Nephron (organoid): ENCODE data around the gene PTGES2.

ENCODE experiments used
- H3K27ac Mint-ChIP-seq, 3 experiments: 2 replicates each; pipeline ENCODE4 v1.8.0; 2020; ENCODE audit warnings: mixed read lengths in 3 of 3, mild to moderate bottlenecking in 2 of 3, moderate library complexity in 1 of 3
- H3K27me3 Mint-ChIP-seq: 2 replicates; pipeline ENCODE4 v1.8.0; 2021; ENCODE audit warnings: low read depth, mild to moderate bottlenecking, moderate library complexity, mixed read lengths
- H3K36me3 Mint-ChIP-seq: 2 replicates; pipeline ENCODE4 v1.8.0; 2020; ENCODE audit warnings: low read depth, mixed read lengths
- H3K4me1 Mint-ChIP-seq: 2 replicates; pipeline ENCODE4 v1.8.0; 2020; ENCODE audit warnings: mixed read lengths
- H3K4me3 Mint-ChIP-seq, 3 experiments: 2 replicates each; pipeline ENCODE4 v1.8.0; 2020; ENCODE audit warnings: mild to moderate bottlenecking in 3 of 3, mixed read lengths in 3 of 3, moderate library complexity in 2 of 3
- H3K9me3 Mint-ChIP-seq: 2 replicates; pipeline ENCODE4 v1.8.0; 2020; ENCODE audit warnings: mixed read lengths
- CTCF ChIP-seq, 3 experiments: fragments of 200-600 bp; sonication (generic); IDR thresholded peaks; one replicate each; pipeline ENCODE4 v1.5.0; 2021; ENCODE audit warnings: antibody characterized with exemption in 3 of 3; ENCODE audit not compliant: unreplicated experiment in 3 of 3

Gene PTGES2

GRCh38 chr9:128163027-128163515 is 35.5 kb upstream of the PTGES2 start:
- TF ChIP-seq CTCF (IDR thresholded peaks at IDR 0.05; ENCODE audit: unreplicated experiment in 3 of 3): no peak
- no peak overlapping the region for H3K4me3 Mint-ChIP-seq
- H3K27ac Mint-ChIP-seq: no peak overlapping the region
- H3K4me1 Mint-ChIP-seq: peaks cover 4% of the 10 kb centered on the region
- H3K27me3 Mint-ChIP-seq: no peaks in the 10 kb centered on the region
- H3K36me3 Mint-ChIP-seq: peaks cover 37% of the 10 kb centered on the region
- H3K9me3 Mint-ChIP-seq: no peaks in the 10 kb centered on the region

GRCh38 chr9:128162215-128163026 is 34.9 kb upstream of the PTGES2 start:
- Mint-ChIP-seq H3K27me3 (no peaks in the 10 kb centered on the region), H3K27ac (no peak overlapping the region), H3K4me1 (peaks cover 4% of the 10 kb centered on the region), H3K4me3 (peak overlapping the region; percentile 64 to 87 (median 84)), H3K9me3 (no peaks in the 10 kb centered on the region), H3K36me3 (peaks cover 32% of the 10 kb centered on the region)
- TF ChIP-seq CTCF (IDR thresholded peaks at IDR 0.05; ENCODE audit: unreplicated experiment in 3 of 3): no peak

GRCh38 chr9:128161215-128161902 is 33.8 kb upstream of the PTGES2 start:
- peaks cover 24% of the 10 kb centered on the region for H3K36me3 Mint-ChIP-seq
- no peaks in the 10 kb centered on the region for H3K27me3 Mint-ChIP-seq
- TF ChIP-seq CTCF (IDR thresholded peaks at IDR 0.05; ENCODE audit: unreplicated experiment in 3 of 3): no peak
- peak overlapping the region in 2 of 3 experiments; percentile 5 to 23 for H3K27ac Mint-ChIP-seq
- peak overlapping the region; percentile 78 to 87 (median 84) for H3K4me3 Mint-ChIP-seq
- no peaks in the 10 kb centered on the region for H3K9me3 Mint-ChIP-seq
- peaks cover 4% of the 10 kb centered on the region for H3K4me1 Mint-ChIP-seq

GRCh38 chr9:128160603-128160987 is 33.1 kb upstream of the PTGES2 start:
- H3K9me3 Mint-ChIP-seq: no peaks in the 10 kb centered on the region
- H3K4me3 Mint-ChIP-seq: peak overlapping the region; percentile 78 to 87 (median 84)
- peak overlapping the region in 1 of 3 experiments; percentile 23 for H3K27ac Mint-ChIP-seq
- H3K27me3 Mint-ChIP-seq: no peaks in the 10 kb centered on the region
- TF ChIP-seq CTCF (IDR thresholded peaks at IDR 0.05; ENCODE audit: unreplicated experiment in 3 of 3): no peak
- H3K4me1 Mint-ChIP-seq: peaks cover 4% of the 10 kb centered on the region
- peaks cover 18% of the 10 kb centered on the region for H3K36me3 Mint-ChIP-seq

GRCh38 chr9:128159784-128160602 is 32.5 kb upstream of the PTGES2 start, which contains the start of gene BBLN:
Gene BBLN (plus strand): TSS chr9:128160265. CDS start chr9:128160408, 143 bp downstream.
- Mint-ChIP-seq H3K27me3 (no peaks in the 10 kb centered on the region), H3K4me1 (peaks cover 4% of the 10 kb centered on the region), H3K4me3 (peak within 1 kb of the TSS; percentile 78 to 87 (median 84)), H3K36me3 (peaks cover 18% of the 10 kb centered on the region), H3K9me3 (no peaks in the 10 kb centered on the region), H3K27ac (peak within 1 kb of the TSS; percentile 48 to 66 (median 66))
- no peak for TF ChIP-seq CTCF (IDR thresholded peaks at IDR 0.05; ENCODE audit: unreplicated experiment in 3 of 3)
